Chondrocyte (in vitro differentiated cells): Measurements from ENCODE around the gene NOTUM. TPM values are rescaled to one million over a fixed set of nuclear protein-coding genes. Genes with fewer than 3 reads are reported as not detected.

ENCODE experiments used
- DNase-seq: peaks from one replicate; pipeline ENCODE4 v3.0.0; 2021; ENCODE audit warnings: mixed read lengths, low spot score
- H3K27ac Mint-ChIP-seq: one replicate; pipeline ENCODE4 v1.8.0; 2021; ENCODE audit warnings: mild to moderate bottlenecking, moderate library complexity, mixed read lengths; ENCODE audit not compliant: unreplicated experiment
- H3K27me3 Mint-ChIP-seq: 2 replicates; pipeline ENCODE4 v1.8.0; 2021; ENCODE audit warnings: low read depth, mixed read lengths
- H3K36me3 Mint-ChIP-seq: 2 replicates; pipeline ENCODE4 v1.8.0; 2021; ENCODE audit warnings: low read depth, mixed read lengths
- H3K4me1 Mint-ChIP-seq: 2 replicates; pipeline ENCODE4 v1.8.0; 2021; ENCODE audit warnings: low read depth, mild to moderate bottlenecking, mixed read lengths
- H3K4me3 Mint-ChIP-seq: one replicate; pipeline ENCODE4 v1.8.0; 2021; ENCODE audit warnings: mild to moderate bottlenecking, moderate library complexity, mixed read lengths; ENCODE audit not compliant: unreplicated experiment
- H3K9me3 Mint-ChIP-seq: 2 replicates; pipeline ENCODE4 v1.8.0; 2021; ENCODE audit warnings: low read depth, mixed read lengths
- total RNA-seq: library from RNA; stranded (reverse); gene quantifications from 3 replicates; pipeline ENCODE4 v1.2.1, GENCODE V29; 2021
- TF ChIP-seq, protein P1 (sequence below): fragments of 200-600 bp; sonication (generic); IDR thresholded peaks from 2 replicates; pipeline ENCODE4 v1.5.0; 2021; ENCODE audit warnings: antibody characterized with exemption, mild to moderate bottlenecking, moderate library complexity

The NOTUM gene
- total RNA-seq, 1 donor from 2014 or later: not detected

DNA sequence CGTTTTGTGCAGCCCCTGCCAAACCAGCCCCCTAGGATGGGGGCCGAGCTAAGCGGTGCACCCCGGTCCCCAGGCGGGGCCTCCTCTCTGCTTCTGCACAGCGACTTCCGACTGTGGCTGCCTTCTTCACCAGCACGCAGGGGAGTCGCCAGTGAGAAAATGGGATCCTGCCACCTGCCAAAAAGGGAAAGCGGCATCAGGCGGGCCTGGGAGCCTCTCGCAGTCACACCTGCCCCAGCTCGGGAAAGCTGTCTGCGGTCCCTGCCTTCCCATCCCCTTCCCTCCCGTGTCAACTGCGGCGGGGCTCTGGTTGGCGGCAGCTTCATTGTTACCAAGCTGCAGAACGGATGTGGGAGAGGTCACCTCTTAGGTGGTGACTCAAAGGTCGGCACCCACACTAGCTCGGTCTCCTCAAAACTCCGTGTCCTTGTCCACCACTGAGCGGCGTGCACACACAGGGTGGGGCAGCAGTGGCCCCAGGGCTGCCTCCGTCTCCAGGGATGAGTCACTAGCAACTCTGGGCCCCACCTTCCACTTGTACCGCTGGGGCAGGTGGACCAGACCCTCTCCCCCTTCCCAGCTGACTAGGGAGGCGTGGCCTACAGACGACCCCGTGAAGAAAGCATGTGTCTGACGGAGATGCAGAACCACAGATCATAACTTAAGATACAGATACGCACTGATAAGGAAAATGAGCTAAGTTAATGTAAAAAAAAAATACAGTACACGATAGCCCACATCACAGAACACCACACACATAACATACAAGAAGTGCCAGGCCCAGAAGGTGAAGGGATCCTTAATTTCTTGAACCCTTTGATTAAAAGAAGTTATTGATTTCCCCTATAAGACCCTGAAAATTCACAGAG lies 48.3 kb downstream of the NOTUM start:
- no peak for DNase-seq
- TF ChIP-seq, protein P1, sequence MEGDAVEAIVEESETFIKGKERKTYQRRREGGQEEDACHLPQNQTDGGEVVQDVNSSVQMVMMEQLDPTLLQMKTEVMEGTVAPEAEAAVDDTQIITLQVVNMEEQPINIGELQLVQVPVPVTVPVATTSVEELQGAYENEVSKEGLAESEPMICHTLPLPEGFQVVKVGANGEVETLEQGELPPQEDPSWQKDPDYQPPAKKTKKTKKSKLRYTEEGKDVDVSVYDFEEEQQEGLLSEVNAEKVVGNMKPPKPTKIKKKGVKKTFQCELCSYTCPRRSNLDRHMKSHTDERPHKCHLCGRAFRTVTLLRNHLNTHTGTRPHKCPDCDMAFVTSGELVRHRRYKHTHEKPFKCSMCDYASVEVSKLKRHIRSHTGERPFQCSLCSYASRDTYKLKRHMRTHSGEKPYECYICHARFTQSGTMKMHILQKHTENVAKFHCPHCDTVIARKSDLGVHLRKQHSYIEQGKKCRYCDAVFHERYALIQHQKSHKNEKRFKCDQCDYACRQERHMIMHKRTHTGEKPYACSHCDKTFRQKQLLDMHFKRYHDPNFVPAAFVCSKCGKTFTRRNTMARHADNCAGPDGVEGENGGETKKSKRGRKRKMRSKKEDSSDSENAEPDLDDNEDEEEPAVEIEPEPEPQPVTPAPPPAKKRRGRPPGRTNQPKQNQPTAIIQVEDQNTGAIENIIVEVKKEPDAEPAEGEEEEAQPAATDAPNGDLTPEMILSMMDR: no peak
- Mint-ChIP-seq H3K4me3 (no peak overlapping the region), H3K36me3 (peaks cover 11% of the 10 kb centered on the region), H3K27ac (no peak overlapping the region), H3K4me1 (peaks cover 26% of the 10 kb centered on the region), H3K27me3 (no peaks in the 10 kb centered on the region), H3K9me3 (no peaks in the 10 kb centered on the region)

DNA sequence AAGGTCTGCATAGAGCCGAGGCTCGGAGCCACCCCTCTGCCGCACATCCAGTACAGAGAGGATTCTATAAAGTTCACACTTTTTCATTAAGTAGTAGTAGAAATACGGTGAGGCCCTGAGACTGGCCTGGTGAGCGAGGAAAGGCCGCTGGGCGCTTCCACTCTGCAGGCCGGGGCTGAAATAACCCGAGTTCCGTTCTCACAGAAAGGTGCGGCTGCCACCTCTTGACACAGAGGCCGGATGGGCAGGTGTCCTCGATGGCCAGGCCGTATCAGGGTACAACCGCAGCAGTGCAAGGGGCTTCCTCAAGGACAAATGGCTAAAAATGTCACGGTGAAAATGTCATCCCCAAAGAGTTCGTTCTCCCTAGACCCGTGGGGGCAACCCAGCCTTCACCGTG lies 49.0 kb downstream of the NOTUM start:
- H3K4me3 Mint-ChIP-seq: no peak overlapping the region
- DNase-seq: no peak
- H3K36me3 Mint-ChIP-seq: peaks cover 11% of the 10 kb centered on the region
- peak overlapping the region; percentile 36 for H3K27ac Mint-ChIP-seq
- H3K27me3 Mint-ChIP-seq: no peaks in the 10 kb centered on the region
- TF ChIP-seq, protein P1: no peak
- no peaks in the 10 kb centered on the region for H3K9me3 Mint-ChIP-seq
- H3K4me1 Mint-ChIP-seq: peaks cover 21% of the 10 kb centered on the region

DNA sequence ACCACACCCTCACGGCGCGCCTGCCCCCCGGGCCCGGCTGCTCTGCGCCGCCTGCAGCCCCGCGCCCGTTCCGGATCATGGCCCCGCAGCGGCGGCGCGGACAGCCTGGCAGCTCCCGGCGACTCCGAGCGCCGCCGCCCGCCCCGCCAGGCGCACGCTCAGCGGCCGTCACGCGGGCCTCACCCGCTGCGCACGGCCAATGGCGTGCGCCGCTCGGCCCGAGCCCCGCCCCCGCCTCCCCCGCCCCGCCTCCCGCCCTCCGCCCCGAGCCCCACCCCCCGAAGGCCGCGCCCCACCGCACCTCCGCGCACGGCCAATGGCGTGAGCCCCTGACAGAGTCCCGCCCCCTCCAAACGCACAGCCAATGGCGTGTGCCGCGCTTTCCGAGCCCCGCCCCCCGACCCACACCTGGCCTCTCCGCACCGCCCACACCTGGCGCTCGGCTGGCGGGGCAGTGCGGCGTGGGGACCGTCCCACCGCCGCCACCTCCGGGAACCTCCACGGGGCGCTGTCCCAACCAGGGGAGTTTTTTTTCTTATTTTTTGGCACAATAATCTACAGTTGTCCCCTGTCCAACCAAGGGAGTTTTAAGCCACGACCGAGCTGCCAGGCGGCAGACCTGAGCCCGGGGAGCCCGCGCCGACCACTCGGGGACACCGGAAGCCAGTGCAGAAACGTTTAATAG lies 49.6 kb downstream of the NOTUM start, which contains the start of gene PCYT2:
PCYT2 (minus strand) TSS at position 123 of the 685 bp plus-strand sequence; CDS start at position 79, 44 bp downstream.
- Mint-ChIP-seq H3K27me3 (no peaks in the 10 kb centered on the region), H3K9me3 (no peaks in the 10 kb centered on the region), H3K4me1 (peaks cover 15% of the 10 kb centered on the region), H3K36me3 (peaks cover 13% of the 10 kb centered on the region), H3K27ac (peak within 1 kb of the TSS; percentile 54), H3K4me3 (peak within 1 kb of the TSS; percentile 77)
- TF ChIP-seq, protein P1: no peak
- no peak for DNase-seq

DNA sequence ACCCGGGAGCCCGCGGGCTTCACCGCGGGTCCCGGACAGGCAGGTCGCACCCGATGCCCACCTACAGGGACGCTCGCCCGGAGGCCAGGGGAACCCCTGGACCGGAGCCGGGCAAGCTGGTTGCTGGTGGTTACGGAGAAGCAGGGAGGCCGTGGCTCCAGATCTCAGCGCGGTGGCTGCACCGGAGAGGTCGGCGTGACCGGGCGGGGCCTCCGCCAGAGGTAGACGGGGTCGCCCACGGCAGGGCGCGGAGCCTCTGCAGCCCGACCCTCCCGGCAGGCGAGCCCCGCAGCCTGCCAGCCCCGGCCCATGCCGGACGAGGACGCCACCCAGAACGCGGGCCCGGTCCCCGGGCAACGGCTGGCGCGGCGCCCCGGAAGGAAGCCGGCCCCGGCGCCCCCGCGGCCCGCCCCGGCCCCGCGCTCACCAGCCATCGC lies 50.1 kb downstream of the NOTUM start:
- Mint-ChIP-seq H3K27me3 (no peaks in the 10 kb centered on the region), H3K27ac (peak overlapping the region; percentile 54), H3K9me3 (no peaks in the 10 kb centered on the region), H3K36me3 (peaks cover 13% of the 10 kb centered on the region), H3K4me1 (peaks cover 11% of the 10 kb centered on the region), H3K4me3 (peak overlapping the region; percentile 77)
- no peak for DNase-seq
- TF ChIP-seq, protein P1: no peak
